ENCODE measurements around the gene PCSK5.

- TF ChIP-seq CTCF (conservative IDR thresholded peaks at IDR 0.05; ENCODE audit: low read length) (no peak), EZH2phosphoT487 (IDR thresholded peaks at IDR 0.05; ENCODE audit: borderline replicate concordance, low read depth, low read length) (no peak)
Observed at GRCh38 chr9:76185432-76185831, 295.0 kb downstream of the PCSK5 start.

Measured in OCI-LY7 (cell line).